Fibroblast of mammary gland (primary cell): Measurements from ENCODE around the gene GLDC.

Source experiments
- DNase-seq: peaks from one replicate; pipeline ENCODE4 v3.0.0-alpha.2; 2010; ENCODE audit warnings: low read depth
- H3K4me3 ChIP-seq: 2 replicates; pipeline ENCODE4 v1.5.1; 2011; ENCODE audit warnings: low read depth, mild to moderate bottlenecking, low read length, moderate library complexity; ENCODE audit not compliant: control insufficient read depth
- TF ChIP-seq, protein P1 (sequence below): conservative IDR thresholded peaks from 2 replicates; pipeline ENCODE4 v1.5.1; 2011; ENCODE audit warnings: low read depth, low read length, inconsistent platforms; ENCODE audit not compliant: control insufficient read depth, insufficient read depth

Gene GLDC

DNA sequence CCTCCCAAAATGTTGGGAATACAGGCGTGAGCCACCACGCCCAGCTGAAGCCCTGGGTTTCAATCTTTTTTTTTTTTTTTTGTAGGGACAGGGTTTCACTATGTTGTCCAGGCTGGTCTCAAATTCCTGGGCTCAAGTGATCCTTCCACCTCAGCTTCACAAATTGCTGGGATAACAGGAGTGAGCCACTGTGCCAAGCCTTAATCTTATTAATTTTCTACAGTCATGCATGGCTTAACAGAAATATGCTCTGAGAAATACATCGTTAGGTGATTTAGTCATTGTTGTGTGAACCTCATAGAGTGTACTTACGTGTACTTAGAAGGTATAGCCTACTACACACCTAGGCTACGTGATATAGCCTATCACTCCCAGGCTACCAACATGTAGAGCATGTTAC lies 31.0 kb downstream of the GLDC start:
- TF ChIP-seq, protein P1, sequence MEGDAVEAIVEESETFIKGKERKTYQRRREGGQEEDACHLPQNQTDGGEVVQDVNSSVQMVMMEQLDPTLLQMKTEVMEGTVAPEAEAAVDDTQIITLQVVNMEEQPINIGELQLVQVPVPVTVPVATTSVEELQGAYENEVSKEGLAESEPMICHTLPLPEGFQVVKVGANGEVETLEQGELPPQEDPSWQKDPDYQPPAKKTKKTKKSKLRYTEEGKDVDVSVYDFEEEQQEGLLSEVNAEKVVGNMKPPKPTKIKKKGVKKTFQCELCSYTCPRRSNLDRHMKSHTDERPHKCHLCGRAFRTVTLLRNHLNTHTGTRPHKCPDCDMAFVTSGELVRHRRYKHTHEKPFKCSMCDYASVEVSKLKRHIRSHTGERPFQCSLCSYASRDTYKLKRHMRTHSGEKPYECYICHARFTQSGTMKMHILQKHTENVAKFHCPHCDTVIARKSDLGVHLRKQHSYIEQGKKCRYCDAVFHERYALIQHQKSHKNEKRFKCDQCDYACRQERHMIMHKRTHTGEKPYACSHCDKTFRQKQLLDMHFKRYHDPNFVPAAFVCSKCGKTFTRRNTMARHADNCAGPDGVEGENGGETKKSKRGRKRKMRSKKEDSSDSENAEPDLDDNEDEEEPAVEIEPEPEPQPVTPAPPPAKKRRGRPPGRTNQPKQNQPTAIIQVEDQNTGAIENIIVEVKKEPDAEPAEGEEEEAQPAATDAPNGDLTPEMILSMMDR: no peak
- H3K4me3 ChIP-seq: no peak overlapping the region
- no peak for DNase-seq

GRCh38 chr9:6611865-6612264 lies 33.7 kb downstream of the GLDC start:
- no peak for DNase-seq
- TF ChIP-seq, protein P1: no peak
- H3K4me3 ChIP-seq: no peak overlapping the region

- H3K4me3 ChIP-seq: no peak overlapping the region
- no peak for DNase-seq
- TF ChIP-seq, protein P1: no peak
Observed at GRCh38 chr9:6610073-6610472, 35.5 kb downstream of the GLDC start.

DNA sequence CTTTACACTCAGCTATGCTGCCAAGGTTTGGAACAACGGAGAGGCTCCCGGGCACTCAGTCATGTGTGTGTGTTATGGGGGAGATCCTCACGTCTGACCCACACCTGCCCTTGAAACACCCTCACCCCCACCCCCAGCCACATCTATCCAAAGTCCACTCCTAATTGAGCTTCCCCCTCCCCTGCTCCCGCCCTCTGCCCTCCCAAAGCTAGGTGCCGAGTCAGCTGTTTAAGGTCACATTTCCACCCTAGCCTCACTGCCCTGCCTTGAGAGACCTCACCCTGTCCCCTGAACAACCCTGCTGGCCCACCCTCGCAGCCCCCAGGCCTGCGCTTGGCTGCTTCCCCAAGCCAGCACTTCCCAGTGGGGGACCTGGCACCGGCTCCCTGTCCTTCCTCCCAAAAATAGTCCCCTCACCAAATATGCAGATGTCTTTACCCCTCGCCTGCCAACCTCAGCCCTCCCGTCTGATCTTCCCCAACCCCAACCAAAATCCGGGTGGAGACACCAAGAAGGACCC lies 36.0 kb downstream of the GLDC start:
- no peak for DNase-seq
- TF ChIP-seq, protein P1: no peak
- H3K4me3 ChIP-seq: no peak overlapping the region

DNA sequence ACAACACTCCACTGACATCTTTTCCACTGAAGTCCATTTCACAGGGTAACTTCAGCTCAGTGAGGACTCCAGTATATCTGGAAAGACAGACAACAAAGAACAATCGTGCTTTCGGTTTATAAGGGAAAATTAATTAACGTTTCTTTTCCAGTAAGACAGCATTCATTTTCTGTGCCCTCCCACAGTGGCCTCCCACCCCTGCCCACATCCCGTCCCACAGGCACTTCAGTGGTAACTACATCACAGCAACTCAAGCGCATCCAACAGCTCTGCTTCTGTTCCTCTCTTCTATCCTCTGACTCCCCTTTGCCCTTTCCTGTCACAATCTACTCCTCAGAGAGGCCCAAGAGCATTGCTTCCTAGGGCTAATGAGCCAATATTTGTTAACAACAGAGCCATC lies 40.3 kb downstream of the GLDC start:
- no peak for DNase-seq
- TF ChIP-seq, protein P1: no peak
- H3K4me3 ChIP-seq: no peak overlapping the region

DNA sequence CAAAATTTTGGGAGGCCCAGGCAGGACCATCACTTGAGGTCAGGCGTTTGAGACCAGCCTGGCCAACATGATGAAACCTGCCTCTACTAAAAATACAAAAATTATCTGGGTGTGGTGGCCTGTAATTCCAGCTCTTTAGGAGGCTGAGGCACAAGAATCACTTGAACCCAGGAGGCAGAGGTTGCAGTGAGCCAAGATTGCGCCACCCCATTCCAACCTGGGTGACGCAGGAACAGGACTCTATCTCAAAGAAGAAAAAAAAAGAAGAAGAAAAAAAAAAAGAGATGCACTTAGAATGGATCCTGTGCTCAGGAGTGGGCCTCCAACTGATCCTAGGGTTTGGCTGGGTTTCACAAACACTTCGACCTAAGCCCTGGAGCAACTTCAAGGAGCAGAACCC lies 45.1 kb downstream of the GLDC start:
- no peak for DNase-seq
- H3K4me3 ChIP-seq: no peak overlapping the region
- TF ChIP-seq, protein P1: no peak

GRCh38 chr9:6600006-6600405 lies 45.5 kb downstream of the GLDC start:
- no peak for DNase-seq
- TF ChIP-seq, protein P1: no peak
- no peak overlapping the region for H3K4me3 ChIP-seq
